ENCODE measurements around the gene SLC25A41.

GRCh38 chr19:6455924-6456323, 22.4 kb upstream of the SLC25A41 start:
- no peak for TF ChIP-seq SAFB2 (IDR thresholded peaks at IDR 0.05; ENCODE audit: borderline replicate concordance, low read depth, low read length, severe bottlenecking)
- TF ChIP-seq GABPB1 (CRISPR knock-in tag; IDR thresholded peaks at IDR 0.05): no peak
- no peak for TF ChIP-seq POLR2AphosphoS5 (IDR thresholded peaks at IDR 0.05; ENCODE audit: control insufficient read depth, insufficient read depth, low read depth, low read length)
- TF ChIP-seq ZNF77 (CRISPR knock-in tag; IDR thresholded peaks at IDR 0.05): no peak
- no peak for TF ChIP-seq ATF4 (CRISPR knock-in tag; IDR thresholded peaks at IDR 0.05)
- TF ChIP-seq RCOR1 (IDR thresholded peaks at IDR 0.05; ENCODE audit: borderline replicate concordance in 1 of 2, low read depth in 2 of 2, low read length in 2 of 2): no peak
- TF ChIP-seq, protein P1, sequence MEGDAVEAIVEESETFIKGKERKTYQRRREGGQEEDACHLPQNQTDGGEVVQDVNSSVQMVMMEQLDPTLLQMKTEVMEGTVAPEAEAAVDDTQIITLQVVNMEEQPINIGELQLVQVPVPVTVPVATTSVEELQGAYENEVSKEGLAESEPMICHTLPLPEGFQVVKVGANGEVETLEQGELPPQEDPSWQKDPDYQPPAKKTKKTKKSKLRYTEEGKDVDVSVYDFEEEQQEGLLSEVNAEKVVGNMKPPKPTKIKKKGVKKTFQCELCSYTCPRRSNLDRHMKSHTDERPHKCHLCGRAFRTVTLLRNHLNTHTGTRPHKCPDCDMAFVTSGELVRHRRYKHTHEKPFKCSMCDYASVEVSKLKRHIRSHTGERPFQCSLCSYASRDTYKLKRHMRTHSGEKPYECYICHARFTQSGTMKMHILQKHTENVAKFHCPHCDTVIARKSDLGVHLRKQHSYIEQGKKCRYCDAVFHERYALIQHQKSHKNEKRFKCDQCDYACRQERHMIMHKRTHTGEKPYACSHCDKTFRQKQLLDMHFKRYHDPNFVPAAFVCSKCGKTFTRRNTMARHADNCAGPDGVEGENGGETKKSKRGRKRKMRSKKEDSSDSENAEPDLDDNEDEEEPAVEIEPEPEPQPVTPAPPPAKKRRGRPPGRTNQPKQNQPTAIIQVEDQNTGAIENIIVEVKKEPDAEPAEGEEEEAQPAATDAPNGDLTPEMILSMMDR (IDR thresholded peaks at IDR 0.05 in 2 of 3, conservative IDR thresholded peaks at IDR 0.05 in 1 of 3; ENCODE audit: insufficient read depth in 2 of 3, low read depth in 1 of 3, low read length in 3 of 3): no peak
- TF ChIP-seq MLX (CRISPR knock-in tag; conservative IDR thresholded peaks at IDR 0.05): no peak
- no peak for TF ChIP-seq CREB1 (IDR thresholded peaks at IDR 0.05)
- no peak for TF ChIP-seq CREB1 (CRISPR knock-in tag; IDR thresholded peaks at IDR 0.05)
